KOPT-K1 (cell line): ENCODE results near the gene ZNF618.

Experiments used
- H3K27ac ChIP-seq: fragments of 200-600 bp; sonication (generic); 2 replicates; pipeline ENCODE4 v1.5.1; 2016; ENCODE audit warnings: antibody characterized with exemption, mild to moderate bottlenecking, low read depth, low read length; ENCODE audit not compliant: poor library complexity, severe bottlenecking
- H3K36me3 ChIP-seq: fragments of 200-600 bp; sonication (generic); 2 replicates; pipeline ENCODE4 v1.5.1; 2017; ENCODE audit warnings: antibody characterized with exemption, mild to moderate bottlenecking, low read length, moderate library complexity; ENCODE audit not compliant: insufficient read depth
- H3K9me3 ChIP-seq: fragments of 200-600 bp; sonication (generic); 2 replicates; pipeline ENCODE4 v1.5.1; 2017; ENCODE audit warnings: antibody characterized with exemption, low read length, mild to moderate bottlenecking; ENCODE audit not compliant: insufficient read depth, poor library complexity, severe bottlenecking

The ZNF618 gene

DNA sequence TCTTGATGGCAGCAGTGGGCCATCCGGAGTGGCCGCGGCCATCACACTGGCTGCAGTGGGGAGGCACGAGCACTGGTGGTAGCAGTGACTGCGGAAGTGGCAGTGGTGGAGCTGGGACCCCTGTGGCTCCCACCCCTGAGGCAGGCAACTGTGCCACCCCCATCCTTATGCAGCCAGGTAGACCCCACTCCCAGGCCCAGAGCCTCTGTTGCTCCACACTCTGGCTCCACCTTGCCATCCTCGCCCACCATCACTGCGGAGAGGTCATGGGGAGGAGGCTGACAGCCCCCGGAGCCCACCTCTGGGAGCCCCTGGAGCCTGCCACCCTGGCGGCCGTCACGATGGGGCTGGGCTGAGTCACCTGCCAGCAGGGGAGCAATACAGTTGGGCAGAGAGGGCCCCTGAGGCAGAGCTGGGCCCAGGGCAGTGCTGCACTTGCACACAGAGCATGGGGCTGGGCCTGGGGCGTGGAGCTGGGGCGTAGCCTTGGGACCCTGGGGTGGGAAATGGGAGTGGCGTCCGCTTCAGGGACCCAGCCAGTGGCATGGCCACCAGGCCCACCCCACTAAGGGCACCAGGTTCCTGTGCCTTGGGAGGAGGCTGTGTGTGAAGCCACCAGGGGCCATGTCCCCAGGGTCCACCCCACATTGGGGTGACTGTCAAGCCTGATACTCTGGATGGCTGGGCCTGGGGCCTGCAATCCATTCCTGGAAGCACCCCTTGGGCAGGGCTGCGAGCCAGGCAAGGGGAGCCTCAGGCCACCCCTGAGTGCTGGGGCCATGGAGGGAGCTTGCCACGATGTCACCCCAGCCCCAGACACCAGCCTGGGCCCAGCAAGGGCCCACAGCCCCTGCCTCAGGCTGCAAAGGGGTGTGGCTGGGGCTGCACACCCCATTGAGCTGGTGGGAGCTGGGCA, 194.3 kb downstream of the ZNF618 start:
- H3K36me3 ChIP-seq, result no peaks in the 10 kb centered on the region
- no peak overlapping the region for H3K27ac ChIP-seq

DNA sequence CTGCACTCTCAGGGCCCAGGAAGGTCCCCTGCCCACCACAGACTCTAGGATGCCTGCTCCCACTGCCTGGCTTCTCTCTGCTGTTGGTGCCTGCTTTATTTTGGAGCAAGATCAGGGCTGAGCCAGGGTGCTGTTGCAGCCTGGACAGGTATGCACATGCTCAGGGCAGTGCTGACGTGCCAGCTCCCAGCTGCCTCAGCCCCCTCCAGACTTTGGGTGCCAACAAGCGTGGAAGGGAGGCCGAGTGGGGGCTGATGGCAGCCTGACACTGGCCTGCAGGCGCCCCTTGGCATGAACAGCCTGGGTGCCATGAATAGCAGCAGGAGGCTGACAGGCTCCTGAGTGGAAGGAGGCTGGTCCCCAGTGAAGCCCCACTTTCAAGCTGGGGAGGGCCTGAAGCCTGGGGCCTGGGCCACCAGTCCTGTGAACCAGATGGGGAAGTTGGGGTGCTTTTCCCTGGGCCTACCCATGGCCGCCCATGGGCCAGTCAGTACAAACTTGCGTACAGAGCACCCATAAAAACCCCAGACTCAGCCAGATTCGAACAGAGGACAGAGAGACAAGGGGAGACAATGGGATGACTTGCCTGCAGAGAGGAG, 195.2 kb downstream of the ZNF618 start:
- no peaks in the 10 kb centered on the region for H3K9me3 ChIP-seq
- no peaks in the 10 kb centered on the region for H3K36me3 ChIP-seq
- H3K27ac ChIP-seq, result no peak overlapping the region

More for the DNA sequence above, 194.3 kb downstream of the ZNF618 start:
- H3K9me3 ChIP-seq, result no peaks in the 10 kb centered on the region

DNA sequence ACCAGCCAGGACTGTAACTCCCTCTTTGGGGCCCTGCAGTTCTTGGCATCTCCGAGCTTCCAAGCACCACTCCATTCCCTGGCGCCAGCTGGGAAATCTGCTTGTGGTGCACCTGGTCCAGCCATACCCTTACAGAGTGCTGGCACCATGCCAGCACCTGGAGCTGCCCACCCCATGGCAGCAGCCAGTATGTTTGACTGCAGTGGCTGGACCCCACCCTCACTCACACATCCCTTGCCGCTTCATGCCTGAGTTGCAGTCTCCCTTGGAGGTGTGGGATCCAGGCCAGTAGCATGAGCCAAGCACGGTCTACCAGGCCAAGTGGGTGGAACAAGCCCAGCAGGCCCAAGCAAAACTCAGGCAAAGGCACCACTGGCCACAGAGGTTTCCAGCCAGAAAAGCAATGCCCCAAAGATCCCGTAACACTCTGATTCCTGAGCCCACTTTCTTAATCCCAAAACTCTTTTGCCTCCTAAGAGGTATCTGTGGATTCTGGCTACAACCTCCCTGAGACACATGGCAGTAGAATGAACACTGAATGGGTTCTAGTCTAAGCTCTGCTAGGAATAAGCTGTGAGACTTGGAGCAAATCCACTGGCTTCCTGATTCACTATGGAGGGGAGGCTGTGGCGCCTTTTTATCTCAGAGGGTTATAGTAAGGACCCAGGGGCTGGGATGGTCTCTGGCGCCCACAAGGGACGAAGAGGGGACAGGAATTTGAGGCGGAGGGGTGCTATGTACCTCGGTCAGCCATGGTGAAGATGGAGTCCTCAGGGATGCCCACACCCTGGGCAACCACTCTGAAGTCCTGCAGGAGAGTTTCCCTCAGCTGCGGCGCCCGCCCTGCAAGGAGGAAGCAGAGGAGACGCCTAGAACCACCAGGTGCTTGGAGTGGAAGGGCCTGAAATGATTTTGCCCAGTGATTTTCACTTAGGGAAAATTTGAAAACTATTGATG, 196.4 kb downstream of the ZNF618 start:
- Histone ChIP-seq H3K27ac (no peak overlapping the region), H3K36me3 (no peaks in the 10 kb centered on the region), H3K9me3 (no peaks in the 10 kb centered on the region)

DNA sequence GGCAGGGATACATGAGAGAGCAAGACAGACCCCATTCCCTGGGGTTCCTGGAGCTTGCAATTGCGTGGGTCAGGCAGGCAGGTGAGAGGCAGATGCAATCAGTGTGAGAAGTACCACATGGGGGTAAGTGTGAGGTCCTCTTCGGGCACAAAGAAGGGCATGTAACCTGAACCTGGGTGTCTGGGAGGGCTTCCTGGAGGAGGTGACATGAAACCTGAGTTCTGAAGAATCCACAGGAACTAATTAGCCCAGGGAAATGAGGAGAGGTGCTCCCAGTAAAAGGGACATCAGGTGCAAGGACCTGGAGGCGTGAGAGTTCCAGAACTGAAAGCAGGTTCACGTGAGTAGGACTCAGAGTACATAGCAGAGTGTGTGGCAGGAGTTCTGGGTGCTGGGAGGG, 199.5 kb downstream of the ZNF618 start:
- no peak overlapping the region for H3K27ac ChIP-seq
- H3K36me3 ChIP-seq, result no peaks in the 10 kb centered on the region
- H3K9me3 ChIP-seq, result no peaks in the 10 kb centered on the region

DNA sequence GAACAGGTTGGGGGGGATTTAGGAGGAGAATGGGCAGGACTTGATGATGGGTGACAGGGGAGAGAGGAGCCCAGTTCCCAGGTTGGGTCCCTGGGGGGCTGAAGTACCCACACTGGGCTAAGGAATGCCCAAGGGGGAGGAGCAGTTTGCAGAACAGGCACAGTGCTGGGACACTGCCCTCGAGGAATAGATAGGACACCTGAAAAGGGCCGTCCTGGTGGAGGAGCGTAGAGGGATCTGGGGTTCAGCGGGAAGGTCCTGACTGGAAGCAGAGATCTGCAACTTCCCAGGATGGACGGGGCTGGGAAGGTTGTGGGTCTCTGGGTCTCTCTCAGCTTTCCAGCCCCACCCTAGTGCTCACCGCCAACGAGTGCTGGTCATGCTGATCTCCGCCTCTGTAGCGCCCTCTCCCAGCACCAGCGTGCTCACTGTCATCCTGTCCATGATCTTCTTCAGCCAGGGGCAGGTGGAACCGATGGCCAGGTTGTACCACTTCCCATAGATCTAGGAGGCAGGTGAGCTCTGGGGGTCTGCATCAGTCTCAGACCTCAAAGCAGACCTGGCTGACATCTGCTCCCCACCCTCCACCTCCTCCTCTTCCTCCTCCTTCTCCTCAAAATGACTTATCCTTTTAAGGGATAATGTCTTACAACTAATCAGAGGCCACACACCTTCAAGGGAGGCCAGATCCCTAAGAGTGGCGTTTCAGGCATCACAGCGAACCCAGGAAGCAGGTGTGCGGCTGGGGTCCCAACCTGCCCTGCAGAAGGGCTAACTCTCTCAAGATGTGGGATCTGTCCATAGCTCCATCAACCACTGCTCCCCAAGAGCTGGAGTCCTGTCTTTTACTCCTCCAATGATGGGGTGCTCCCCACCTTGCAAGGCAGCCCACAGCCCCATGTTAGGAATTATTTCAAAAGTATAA, 200.4 kb downstream of the ZNF618 start:
- Histone ChIP-seq H3K36me3 (no peaks in the 10 kb centered on the region), H3K9me3 (no peaks in the 10 kb centered on the region), H3K27ac (no peak overlapping the region)

DNA sequence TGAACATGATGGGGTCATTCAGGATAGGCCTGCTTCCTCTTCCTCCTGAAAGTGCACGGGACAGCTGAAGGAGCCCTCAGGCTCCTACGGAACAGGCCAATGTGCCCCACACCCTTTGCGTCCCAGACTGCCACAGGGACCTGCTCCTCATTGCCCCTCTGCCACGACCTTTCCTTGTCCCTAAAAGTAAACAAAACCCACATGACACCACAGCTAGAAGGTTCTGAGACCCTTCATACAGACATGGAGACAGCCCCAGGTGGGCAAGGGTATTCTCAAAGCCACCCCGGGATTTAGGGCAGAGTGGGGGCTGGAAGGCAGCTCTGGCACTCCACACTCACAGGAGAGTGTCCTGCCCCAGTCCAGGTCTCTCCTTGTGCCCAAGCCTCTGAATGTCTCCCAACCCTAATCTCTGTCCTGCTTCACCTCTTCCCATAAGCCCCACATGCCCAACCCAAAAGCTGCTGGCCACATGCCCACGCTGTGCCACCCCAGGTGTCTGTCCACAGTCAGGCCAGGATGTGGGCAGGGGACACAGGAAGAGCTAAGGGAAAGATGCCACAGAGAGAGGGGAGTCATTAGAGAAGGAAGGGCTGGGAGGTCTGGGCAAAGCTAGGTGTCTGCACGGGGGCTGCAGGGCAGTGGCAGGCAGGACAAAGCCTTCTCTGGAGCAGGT, 201.2 kb downstream of the ZNF618 start:
- Histone ChIP-seq H3K27ac (no peak overlapping the region), H3K36me3 (no peaks in the 10 kb centered on the region), H3K9me3 (no peaks in the 10 kb centered on the region)

DNA sequence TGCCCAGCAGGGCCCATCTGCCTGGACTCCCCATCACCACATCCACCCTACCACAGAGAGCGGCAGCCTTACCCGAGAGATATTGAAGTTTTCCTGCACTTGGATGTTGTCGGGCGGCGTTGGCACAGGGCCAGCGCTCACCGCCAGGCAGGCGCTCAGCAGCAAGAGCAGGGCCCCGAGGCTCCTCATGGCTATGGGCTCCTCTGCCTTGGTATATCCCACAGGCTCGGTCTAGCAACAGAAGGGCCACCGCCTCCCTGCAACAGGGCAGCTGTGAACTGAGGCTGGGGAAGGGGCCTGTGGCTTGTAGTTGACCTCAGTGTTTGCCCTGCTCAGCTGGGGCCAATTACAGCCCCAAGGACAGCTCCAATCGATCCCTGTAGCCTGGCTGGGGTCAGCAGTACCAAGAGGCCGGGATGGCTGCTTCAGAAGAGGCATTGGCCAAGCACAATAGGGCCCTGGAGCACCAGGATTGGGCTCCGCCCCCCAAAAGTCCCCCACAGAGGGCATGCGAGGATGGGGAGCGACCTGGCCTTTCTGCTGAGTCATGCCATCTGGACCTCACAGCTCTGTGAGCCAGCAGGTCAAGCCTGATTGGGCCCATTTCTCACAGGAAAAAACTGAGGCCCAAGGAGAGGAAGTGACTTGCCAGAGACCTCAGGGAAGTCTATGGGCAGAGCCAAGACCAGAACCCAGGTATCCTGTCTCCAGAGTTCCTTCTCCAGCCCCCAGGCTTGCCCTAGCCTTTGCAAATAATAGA, 202.1 kb downstream of the ZNF618 start, which contains the start of gene AMBP:
TSS of gene AMBP (minus strand) at position 280 of the 760 bp plus-strand sequence. CDS start at position 189, 91 bp downstream.
- no peaks in the 10 kb centered on the region for H3K9me3 ChIP-seq
- H3K27ac ChIP-seq, result no peak within 1 kb of the TSS
- no peaks in the 10 kb centered on the region for H3K36me3 ChIP-seq

DNA sequence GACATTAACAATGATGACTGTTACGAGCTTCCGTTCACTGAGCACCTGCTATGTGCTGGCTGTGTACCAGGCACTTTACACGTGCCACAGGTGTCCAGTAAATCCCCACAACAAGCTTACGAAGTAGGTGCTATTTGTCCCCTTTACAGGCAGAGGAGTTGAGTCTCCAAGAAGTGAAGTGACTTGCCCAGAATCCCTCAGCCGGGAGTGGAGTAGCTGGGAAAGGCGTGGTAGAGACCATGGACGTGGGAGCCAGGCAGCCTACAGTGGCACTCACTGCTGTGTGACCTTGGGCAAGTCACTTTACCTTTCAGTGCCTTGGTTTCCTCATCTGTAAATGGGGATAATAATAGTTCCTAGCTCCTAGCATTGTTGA, 202.7 kb downstream of the ZNF618 start:
- Histone ChIP-seq H3K27ac (no peak overlapping the region), H3K9me3 (no peaks in the 10 kb centered on the region), H3K36me3 (no peaks in the 10 kb centered on the region)

DNA sequence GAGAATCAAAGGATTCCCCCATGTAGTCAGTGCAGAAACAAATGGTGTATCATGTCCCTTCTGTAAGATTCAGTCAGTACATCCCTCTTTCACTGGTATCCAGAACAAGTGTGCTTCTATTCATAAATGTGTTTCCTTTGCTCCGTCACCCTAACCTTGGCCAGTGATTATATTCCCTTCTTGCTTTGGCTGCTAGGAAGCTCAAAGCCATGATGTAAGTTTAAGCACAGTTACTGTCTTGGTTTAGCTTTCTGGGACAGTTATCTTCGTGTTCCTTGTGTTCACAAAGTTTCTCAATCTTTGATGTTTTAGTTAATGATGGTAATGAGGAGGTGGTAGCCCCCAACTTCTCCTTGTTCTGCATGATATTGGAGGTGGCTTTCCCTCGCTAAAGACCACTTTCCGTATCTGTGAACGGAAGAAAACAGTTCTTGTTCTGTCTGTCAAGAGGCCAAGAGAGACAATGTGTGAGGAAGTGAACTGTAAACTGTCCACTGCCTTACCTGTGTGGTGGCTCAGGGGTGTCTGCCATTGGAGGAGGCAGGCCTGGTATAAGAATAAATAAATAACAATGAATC, 204.2 kb downstream of the ZNF618 start:
- H3K9me3 ChIP-seq, result no peaks in the 10 kb centered on the region
- H3K36me3 ChIP-seq, result no peaks in the 10 kb centered on the region
- no peak overlapping the region for H3K27ac ChIP-seq

DNA sequence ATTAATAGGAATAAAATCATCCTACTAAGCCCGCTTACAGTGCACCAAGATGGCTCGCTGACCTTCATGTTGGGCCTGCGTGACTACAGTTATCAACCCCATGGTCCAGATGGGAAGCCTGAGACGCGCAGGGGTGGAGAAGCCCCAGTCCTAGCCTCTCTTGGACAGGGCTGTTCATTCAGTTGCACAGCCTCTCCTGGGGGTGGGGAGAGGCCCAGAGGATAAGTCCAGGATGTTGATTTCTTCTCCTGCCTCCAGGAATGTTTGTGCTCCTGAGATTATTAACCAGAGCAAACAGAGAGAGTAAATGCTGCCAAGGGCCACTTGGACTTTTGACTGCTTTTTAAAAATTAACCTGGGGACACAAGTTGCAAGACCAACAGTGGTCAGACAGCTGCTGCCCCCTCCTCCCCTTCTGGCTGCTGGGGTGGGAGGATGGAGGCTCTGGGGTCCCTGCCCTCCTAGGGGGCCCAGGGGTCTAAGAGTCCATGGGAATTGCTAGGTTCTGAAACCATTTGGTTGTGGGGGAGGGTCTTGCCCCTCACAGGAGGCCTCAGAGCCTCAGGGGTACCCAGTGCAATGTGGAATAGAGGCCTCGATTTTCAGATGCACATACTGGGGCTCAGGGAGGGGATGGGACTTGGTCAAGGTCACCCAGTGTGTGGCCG, 204.8 kb downstream of the ZNF618 start:
- Histone ChIP-seq H3K27ac (no peak overlapping the region), H3K36me3 (no peaks in the 10 kb centered on the region), H3K9me3 (no peaks in the 10 kb centered on the region)

DNA sequence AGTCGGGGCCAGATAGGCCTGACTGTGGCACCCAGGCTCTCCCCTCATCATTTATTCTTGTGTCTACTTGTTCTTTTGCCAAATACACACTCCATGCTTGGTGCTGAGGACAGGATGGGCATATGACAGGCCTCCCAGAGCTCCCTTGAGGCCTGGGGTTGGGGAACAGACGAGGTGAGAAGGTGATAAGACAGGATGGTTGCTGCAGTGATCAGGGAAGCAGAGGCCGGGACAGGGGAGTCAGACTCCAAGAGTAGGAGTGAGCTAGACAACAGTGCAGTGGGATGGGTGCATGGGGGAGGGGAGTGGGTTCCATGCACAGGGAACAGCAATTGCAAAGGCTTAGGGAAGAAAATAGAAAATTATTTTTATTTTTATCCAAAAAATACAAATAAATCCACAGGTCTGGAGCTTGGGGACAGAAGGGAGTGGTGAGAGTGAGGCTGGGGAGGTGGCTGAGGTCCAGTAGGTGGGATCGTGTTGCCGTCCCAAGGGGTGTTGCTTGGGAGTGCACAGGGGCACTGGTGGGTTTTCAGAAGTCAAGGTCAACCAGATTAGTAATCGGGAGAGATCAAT, 205.4 kb downstream of the ZNF618 start:
- Histone ChIP-seq H3K36me3 (no peaks in the 10 kb centered on the region), H3K27ac (no peak overlapping the region), H3K9me3 (no peaks in the 10 kb centered on the region)

DNA sequence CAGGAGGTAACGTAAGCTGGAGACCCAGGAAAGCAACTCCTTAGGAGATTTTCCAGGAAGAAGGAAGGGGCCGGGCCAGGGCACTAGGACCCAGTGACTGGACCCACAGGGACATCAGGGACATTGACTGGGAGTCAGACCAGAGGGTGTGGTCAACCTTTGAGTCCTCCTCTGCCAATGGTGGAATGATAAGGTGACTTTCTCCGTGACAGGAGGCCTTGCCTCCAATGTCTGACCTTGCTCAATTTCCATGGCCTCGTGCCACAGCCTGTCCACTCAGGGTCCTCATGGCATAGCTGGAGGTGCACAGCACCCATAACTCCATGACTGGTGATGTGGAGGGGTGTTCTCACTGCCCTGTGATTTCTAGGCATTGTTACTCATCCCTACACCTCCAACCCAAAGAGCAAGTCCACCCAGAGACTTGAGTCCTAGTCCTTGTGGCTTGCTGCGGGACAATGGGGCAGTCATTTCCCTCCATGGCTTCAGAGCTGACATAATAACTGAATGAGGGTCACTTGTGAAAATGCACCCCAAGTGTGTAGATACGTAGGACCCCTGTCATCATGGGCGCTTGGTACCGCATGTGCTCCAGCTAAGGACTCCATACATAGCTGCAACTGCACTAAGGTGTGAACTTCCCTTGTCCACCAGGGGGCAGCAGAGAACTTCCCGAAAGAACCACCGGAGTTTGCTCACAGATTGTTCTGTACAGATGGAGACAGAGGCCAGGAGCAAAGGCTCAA, 206.1 kb downstream of the ZNF618 start:
- H3K27ac ChIP-seq, result no peak overlapping the region
- H3K9me3 ChIP-seq, result no peaks in the 10 kb centered on the region

More for the DNA sequence above, 206.1 kb downstream of the ZNF618 start:
- no peaks in the 10 kb centered on the region for H3K36me3 ChIP-seq
